ENCODE results near the gene ARSD. TPM values are rescaled to one million over a fixed set of nuclear protein-coding genes. Genes with fewer than 3 reads are reported as not detected.

ARSD gene
- polyA plus RNA-seq, 3 donors = 19.2 to 28.6 (median 19.7) TPM

- no peak overlapping the region for H3K4me2 ChIP-seq (replicated peaks; ENCODE audit: extremely low read depth, low read length, poor library complexity, severe bottlenecking)
- Mint-ChIP-seq H3K27ac (no peak overlapping the region), H3K9me3 (peaks cover 0 to 15% (median 5%) of the 10 kb centered on the region in 7 donors), H3K27me3 (ENCODE audit: low read depth in 3 of 3) (peaks cover 0 to 2% (median 0%) of the 10 kb centered on the region in 3 donors), H3K36me3 (peaks cover 46 to 87% of the 10 kb centered on the region in 2 donors), H3K4me3 (no peak overlapping the region), H3K4me1 (no peaks in the 10 kb centered on the region)
- WGBS (ENCODE audit: insufficient coverage) = no CpG with 5 or more reads among the region's 3 CpGs
- TF ChIP-seq CTCF (IDR thresholded peaks at IDR 0.05) = no peak
- H3K79me2 ChIP-seq (ENCODE audit: insufficient read depth, low read length) = no peaks in the 10 kb centered on the region
- H3K4me3 ChIP-seq (replicated peaks in 1 of 3; ENCODE audit: low read depth in 2 of 3, low read length in 3 of 3) = no peak overlapping the region
- no peaks in the 10 kb centered on the region for H4K20me1 ChIP-seq (ENCODE audit: insufficient read depth, low read length)
- intact Hi-C loops (cut with micrococcal nuclease) = no loop called here
- H3K27ac ChIP-seq (ENCODE audit: low read depth in 1 of 2, low read length in 2 of 2) = no peak overlapping the region
- no peaks in the 10 kb centered on the region for H3K27me3 ChIP-seq (ENCODE audit: control insufficient read depth in 2 of 2, insufficient read depth in 2 of 2, low read length in 2 of 2)
- no peak overlapping the region for H2AFZ ChIP-seq (ENCODE audit: insufficient read depth, low read depth, low read length, poor library complexity, severe bottlenecking)
- H3K36me3 ChIP-seq (replicated peaks in 1 of 2; ENCODE audit: control insufficient read depth in 1 of 2, insufficient read depth in 2 of 2, low read length in 2 of 2) = peaks cover 13 to 76% of the 10 kb centered on the region in 2 donors
- H3K9ac ChIP-seq (ENCODE audit: insufficient read depth, low read length, poor library complexity, severe bottlenecking) = no peak overlapping the region
- H3K9me3 ChIP-seq (replicated peaks in 1 of 2; ENCODE audit: control insufficient read depth in 1 of 2, insufficient read depth in 1 of 2, low read length in 2 of 2) = peaks cover 2 to 4% of the 10 kb centered on the region in 2 donors
- DNase-seq = no peak
- H3K4me1 ChIP-seq (ENCODE audit: control insufficient read depth in 1 of 2, insufficient read depth in 2 of 2, low read length in 2 of 2) = no peaks in the 10 kb centered on the region
Measured at GRCh38 chrX:2913118-2913517, 16.0 kb downstream of the ARSD start.

GRCh38 chrX:2910109-2910508 is 19.0 kb downstream of the ARSD start:
- H2AFZ ChIP-seq (ENCODE audit: insufficient read depth, low read depth, low read length, poor library complexity, severe bottlenecking) = no peak overlapping the region
- H3K4me3 ChIP-seq (replicated peaks in 1 of 3; ENCODE audit: low read depth in 2 of 3, low read length in 3 of 3) = no peak overlapping the region
- peaks cover 0 to 2% (median 0%) of the 10 kb centered on the region in 3 donors for H3K27me3 Mint-ChIP-seq (ENCODE audit: low read depth in 3 of 3)
- WGBS (ENCODE audit: insufficient coverage) = no CpG with 5 or more reads among the region's 3 CpGs
- no peak overlapping the region for H3K9ac ChIP-seq (ENCODE audit: insufficient read depth, low read length, poor library complexity, severe bottlenecking)
- intact Hi-C loops (cut with micrococcal nuclease) = no loop called here
- H3K9me3 ChIP-seq (replicated peaks in 1 of 2; ENCODE audit: control insufficient read depth in 1 of 2, insufficient read depth in 1 of 2, low read length in 2 of 2) = no peaks in the 10 kb centered on the region
- no peak overlapping the region for H3K4me2 ChIP-seq (replicated peaks; ENCODE audit: extremely low read depth, low read length, poor library complexity, severe bottlenecking)
- no peaks in the 10 kb centered on the region for H3K79me2 ChIP-seq (ENCODE audit: insufficient read depth, low read length)
- peaks cover 8 to 14% of the 10 kb centered on the region in 2 donors for H3K4me1 ChIP-seq (ENCODE audit: control insufficient read depth in 1 of 2, insufficient read depth in 2 of 2, low read length in 2 of 2)
- peaks cover 7% of the 10 kb centered on the region for H3K4me1 Mint-ChIP-seq
- H3K27me3 ChIP-seq (ENCODE audit: control insufficient read depth in 2 of 2, insufficient read depth in 2 of 2, low read length in 2 of 2) = no peaks in the 10 kb centered on the region
- peaks cover 0 to 5% (median 0%) of the 10 kb centered on the region in 7 donors for H3K9me3 Mint-ChIP-seq
- H3K27ac Mint-ChIP-seq = no peak overlapping the region
- peaks cover 43 to 77% of the 10 kb centered on the region in 2 donors for H3K36me3 Mint-ChIP-seq
- no peak for TF ChIP-seq CTCF (IDR thresholded peaks at IDR 0.05)
- H3K36me3 ChIP-seq (replicated peaks in 1 of 2; ENCODE audit: control insufficient read depth in 1 of 2, insufficient read depth in 2 of 2, low read length in 2 of 2) = peaks cover 5 to 61% of the 10 kb centered on the region in 2 donors
- no peak for DNase-seq
- no peak overlapping the region for H3K27ac ChIP-seq (ENCODE audit: low read depth in 1 of 2, low read length in 2 of 2)
- H3K4me3 Mint-ChIP-seq = no peak overlapping the region
- H4K20me1 ChIP-seq (ENCODE audit: insufficient read depth, low read length) = no peaks in the 10 kb centered on the region
